Subcutaneous abdominal adipose tissue (tissue), 5 donors: ENCODE results near the gene ZNF569.
"Not testable (repeated sequence)": the region's sequence is repeated elsewhere in the genome, so short reads cannot be mapped to it uniquely, and the experiment has no call there.

Source experiments
- H3K27ac ChIP-seq: one replicate; pipeline ENCODE4 v1.7.0; 2013; ENCODE audit warnings: low read depth, mild to moderate bottlenecking, inconsistent platforms, low read length, moderate library complexity
- H3K27me3 ChIP-seq, 5 donors: one replicate each; pipeline ENCODE4 v1.7.0; 2013; ENCODE audit warnings: low read length in 5 of 5, inconsistent platforms in 1 of 5; ENCODE audit not compliant: control insufficient read depth in 5 of 5, insufficient read depth in 4 of 5
- H3K36me3 ChIP-seq, 5 donors: one replicate each; pipeline ENCODE4 v1.7.0; 2013; ENCODE audit warnings: low read length in 5 of 5; ENCODE audit not compliant: control insufficient read depth in 5 of 5, insufficient read depth in 5 of 5
- H3K4me1 ChIP-seq, 5 donors: one replicate each; pipeline ENCODE4 v1.7.0; 2013; ENCODE audit warnings: low read length in 5 of 5, mild to moderate bottlenecking in 3 of 5, moderate library complexity in 1 of 5; ENCODE audit not compliant: control insufficient read depth in 5 of 5, insufficient read depth in 5 of 5
- H3K4me3 ChIP-seq, 5 donors: one replicate each; pipeline ENCODE4 v1.7.0; 2013; ENCODE audit warnings: low read length in 5 of 5, low read depth in 1 of 5
- H3K9ac ChIP-seq, 5 donors: one replicate each; pipeline ENCODE4 v1.7.0; 2013; ENCODE audit warnings: low read length in 5 of 5, mild to moderate bottlenecking in 4 of 5, moderate library complexity in 3 of 5
- H3K9me3 ChIP-seq, 5 donors: one replicate each; pipeline ENCODE4 v1.7.0; 2013; ENCODE audit warnings: low read length in 5 of 5; ENCODE audit not compliant: control insufficient read depth in 5 of 5
- donor health status: healthy.
- donor health status: healthy.
- donor health status: healthy.
- donor health status: healthy.
- donor health status: healthy.

ZNF569 gene

GRCh38 chr19:37406140-37406846, 61.0 kb downstream of the ZNF569 start:
- not testable (repeated sequence) for H3K36me3 ChIP-seq, H3K27me3 ChIP-seq, H3K4me3 ChIP-seq, H3K9ac ChIP-seq, H3K27ac ChIP-seq, H3K4me1 ChIP-seq
- peaks cover 43 to 81% (median 77%) of the 10 kb centered on the region in 5 donors for H3K9me3 ChIP-seq

- Histone ChIP-seq H3K9ac (no peak overlapping the region), H3K36me3 (no peaks in the 10 kb centered on the region), H3K4me1 (no peaks in the 10 kb centered on the region), H3K27me3 (no peaks in the 10 kb centered on the region), H3K9me3 (peaks cover 28 to 80% (median 70%) of the 10 kb centered on the region in 5 donors), H3K4me3 (peak overlapping the region; percentile 10 to 57 (median 42)), H3K27ac (no peak overlapping the region)
These were observed 63.8 kb downstream of the ZNF569 start for GRCh38 chr19:37403403-37403802.

- no peaks in the 10 kb centered on the region for H3K27me3 ChIP-seq
- peaks cover 26 to 87% (median 69%) of the 10 kb centered on the region in 5 donors for H3K9me3 ChIP-seq
- H3K4me1 ChIP-seq, result no peaks in the 10 kb centered on the region
- H3K27ac ChIP-seq, result no peak overlapping the region
- no peak overlapping the region for H3K4me3 ChIP-seq
- H3K36me3 ChIP-seq, result no peaks in the 10 kb centered on the region
- no peak overlapping the region for H3K9ac ChIP-seq
These were observed 66.2 kb downstream of the ZNF569 start for GRCh38 chr19:37401078-37401477.

- not testable (repeated sequence) for H3K27ac ChIP-seq, H3K9ac ChIP-seq, H3K4me1 ChIP-seq, H3K27me3 ChIP-seq
- Histone ChIP-seq H3K36me3 (peaks cover 29 to 39% (median 32%) of the 10 kb centered on the region in 5 donors), H3K4me3 (peak overlapping the region in 2 of 5 donors; percentile 29 to 56), H3K9me3 (peaks cover 66 to 96% (median 86%) of the 10 kb centered on the region in 5 donors)
These were observed 75.8 kb downstream of the ZNF569 start for GRCh38 chr19:37391399-37391798.

GRCh38 chr19:37389234-37389633, 78.0 kb downstream of the ZNF569 start:
- Histone ChIP-seq H3K27ac (no peak overlapping the region), H3K4me3 (peak overlapping the region; percentile 33 to 64 (median 42)), H3K9me3 (peaks cover 78 to 98% (median 92%) of the 10 kb centered on the region in 5 donors), H3K4me1 (no peaks in the 10 kb centered on the region), H3K27me3 (no peaks in the 10 kb centered on the region), H3K9ac (no peak overlapping the region), H3K36me3 (peaks cover 47 to 55% (median 54%) of the 10 kb centered on the region in 5 donors)

GRCh38 chr19:37370880-37371661, 96.2 kb downstream of the ZNF569 start, which contains the start of gene ZNF527:
Gene ZNF527 (plus strand): TSS chr19:37371099. CDS start chr19:37374199, 3,100 bp downstream.
- peak within 1 kb of the TSS; percentile 74 for H3K27ac ChIP-seq
- peaks cover 15 to 24% (median 19%) of the 10 kb centered on the region in 5 donors for H3K36me3 ChIP-seq
- H3K9ac ChIP-seq, result peak within 1 kb of the TSS; percentile 81 to 88 (median 86)
- peaks cover 0 to 14% (median 13%) of the 10 kb centered on the region in 5 donors for H3K4me1 ChIP-seq
- H3K9me3 ChIP-seq, result peaks cover 4 to 23% (median 19%) of the 10 kb centered on the region in 5 donors
- H3K4me3 ChIP-seq, result peak within 1 kb of the TSS; percentile 87 to 99 (median 95)
- no peaks in the 10 kb centered on the region for H3K27me3 ChIP-seq

GRCh38 chr19:37370386-37370879, 96.8 kb downstream of the ZNF569 start:
- H3K36me3 ChIP-seq, result peaks cover 11 to 18% (median 13%) of the 10 kb centered on the region in 5 donors
- peak overlapping the region in 4 of 5 donors; percentile 81 to 88 (median 86) for H3K9ac ChIP-seq
- peak overlapping the region; percentile 74 for H3K27ac ChIP-seq
- H3K4me3 ChIP-seq, result peak overlapping the region; percentile 87 to 99 (median 95)
- not testable (repeated sequence) for H3K27me3 ChIP-seq
- H3K9me3 ChIP-seq, result peaks cover under 1 to 21% (median 15%) of the 10 kb centered on the region in 5 donors
- H3K4me1 ChIP-seq, result peaks cover 0 to 14% (median 13%) of the 10 kb centered on the region in 5 donors

- Histone ChIP-seq H3K4me1 (peaks cover 0 to 16% (median 4%) of the 10 kb centered on the region in 5 donors), H3K27me3 (no peaks in the 10 kb centered on the region), H3K9me3 (peaks cover 0 to 31% (median 18%) of the 10 kb centered on the region in 5 donors), H3K9ac (no peak overlapping the region), H3K36me3 (peaks cover 18 to 59% (median 45%) of the 10 kb centered on the region in 5 donors), H3K4me3 (peak overlapping the region in 2 of 5 donors; percentile 13 to 40), H3K27ac (peak overlapping the region; percentile 4)
These were observed 104.5 kb downstream of the ZNF569 start for GRCh38 chr19:37362733-37363132.

- H3K4me3 ChIP-seq, result peak overlapping the region in 2 of 5 donors; percentile 9 to 40
- peaks cover 25 to 65% (median 45%) of the 10 kb centered on the region in 5 donors for H3K36me3 ChIP-seq
- H3K27me3 ChIP-seq, result no peaks in the 10 kb centered on the region
- H3K9ac ChIP-seq, result no peak overlapping the region
- H3K27ac ChIP-seq, result peak overlapping the region; percentile 4
- H3K4me1 ChIP-seq, result peaks cover 0 to 16% (median 4%) of the 10 kb centered on the region in 5 donors
- peaks cover 0 to 31% (median 21%) of the 10 kb centered on the region in 5 donors for H3K9me3 ChIP-seq
These were observed 105.2 kb downstream of the ZNF569 start for GRCh38 chr19:37361994-37362393.
